NCI-H2227 treated with DMSO at 0.1 percent for 48 hours (cell line): ENCODE measurements around the gene MAML2.
"Not testable (repeated sequence)": the region's sequence is repeated elsewhere in the genome, so short reads cannot be mapped to it uniquely, and the experiment has no call there.

Source experiments
- DNase-seq: peaks from one replicate; lab custom pipeline; 2025; lab: John Stamatoyannopoulos, UW

MAML2 gene

GRCh38 chr11:96292291-96293010, 50.5 kb downstream of the MAML2 start:
- DNase-seq = no peak

GRCh38 chr11:96290631-96291030, 52.4 kb downstream of the MAML2 start:
- no peak for DNase-seq

- no peak for DNase-seq
These were observed 53.0 kb downstream of the MAML2 start for GRCh38 chr11:96290031-96290430.

GRCh38 chr11:96288915-96289314, 54.1 kb downstream of the MAML2 start:
- no peak for DNase-seq

- DNase-seq = no peak
These were observed 55.1 kb downstream of the MAML2 start for GRCh38 chr11:96287822-96288439.

GRCh38 chr11:96285985-96286384, 57.0 kb downstream of the MAML2 start:
- DNase-seq = not testable (repeated sequence)

- no peak for DNase-seq
These were observed 58.1 kb downstream of the MAML2 start for GRCh38 chr11:96284917-96285316.

GRCh38 chr11:96284401-96284800, 58.6 kb downstream of the MAML2 start:
- no peak for DNase-seq

- no peak for DNase-seq
These were observed 60.3 kb downstream of the MAML2 start for GRCh38 chr11:96282625-96283220.

GRCh38 chr11:96280444-96280843, 62.6 kb downstream of the MAML2 start:
- DNase-seq = no peak

- no peak for DNase-seq
These were observed 63.1 kb downstream of the MAML2 start for GRCh38 chr11:96279896-96280290.

- no peak for DNase-seq
These were observed 63.7 kb downstream of the MAML2 start for GRCh38 chr11:96279018-96279895.

GRCh38 chr11:96278039-96278897, 64.7 kb downstream of the MAML2 start:
- no peak for DNase-seq

GRCh38 chr11:96277696-96278038, 65.3 kb downstream of the MAML2 start:
- DNase-seq = no peak

GRCh38 chr11:96276836-96277235, 66.2 kb downstream of the MAML2 start:
- DNase-seq = no peak

- no peak for DNase-seq
These were observed 67.0 kb downstream of the MAML2 start for GRCh38 chr11:96275801-96276594.

GRCh38 chr11:96273507-96273906, 69.5 kb downstream of the MAML2 start:
- DNase-seq = no peak

GRCh38 chr11:96272529-96273222, 70.3 kb downstream of the MAML2 start:
- DNase-seq = no peak

- DNase-seq = no peak
These were observed 71.2 kb downstream of the MAML2 start for GRCh38 chr11:96271777-96272176.

GRCh38 chr11:96271352-96271751, 71.6 kb downstream of the MAML2 start:
- DNase-seq = not testable (repeated sequence)
